Suprapubic skin (tissue), 4 donors: ENCODE measurements around the gene ECE2. TPM values are rescaled to one million over a fixed set of nuclear protein-coding genes. Genes with fewer than 3 reads are reported as not detected.

Experiments used
- DNase-seq, 2 donors: peaks; one replicate each; pipeline ENCODE4 v3.0.0-alpha.2; 2019; ENCODE audit warnings: low spot score in 2 of 2
- H3K27ac ChIP-seq: fragments of 200-600 bp; sonication (generic); one replicate; pipeline ENCODE4 v1.5.1; 2019
- H3K27me3 ChIP-seq: fragments of 200-600 bp; sonication (generic); one replicate; pipeline ENCODE4 v1.5.1; 2019
- H3K36me3 ChIP-seq: fragments of 200-600 bp; sonication (generic); one replicate; pipeline ENCODE4 v1.5.1; 2019
- H3K4me1 ChIP-seq: fragments of 200-600 bp; sonication (generic); one replicate; pipeline ENCODE4 v1.5.1; 2019
- H3K4me3 ChIP-seq: fragments of 200-600 bp; sonication (generic); one replicate; pipeline ENCODE4 v1.5.1; 2019; ENCODE audit warnings: mild to moderate bottlenecking
- H3K9me3 ChIP-seq: fragments of 200-600 bp; sonication (generic); one replicate; pipeline ENCODE4 v1.5.1; 2019
- CTCF ChIP-seq, 2 donors: fragments of 200-600 bp in 1 of 2; fragments of 450-650 bp in 1 of 2; sonication (generic) in 1 of 2; IDR thresholded peaks; one replicate each; pipeline ENCODE4 v1.5.1; 2016 to 2019; ENCODE audit warnings: antibody characterized with exemption in 2 of 2, mild to moderate bottlenecking in 1 of 2, moderate library complexity in 1 of 2
- EP300 ChIP-seq: sonication (generic); formaldehyde crosslinking; IDR thresholded peaks from one replicate; pipeline ENCODE4 v1.6.1; 2017; ENCODE audit warnings: antibody characterized with exemption
- POLR2A ChIP-seq, 2 donors: fragments of 450-650 bp; IDR thresholded peaks; one replicate each; pipeline ENCODE4 v1.6.1; 2017; ENCODE audit warnings: antibody characterized with exemption in 2 of 2, mild to moderate bottlenecking in 2 of 2, moderate library complexity in 2 of 2
- POLR2AphosphoS5 ChIP-seq, 3 donors: sonication (generic); formaldehyde crosslinking; IDR thresholded peaks; one replicate each; pipeline ENCODE4 v1.6.1; 2017; ENCODE audit warnings: antibody characterized with exemption in 3 of 3
- WGBS: methylation state at CpG from one replicate; pipeline ENCODE4 v1.1.5; 2018; 5-methylcytosine and 5-hydroxymethylcytosine counted together
- total RNA-seq, 4 donors: library from RNA; depleted of rRNA; stranded (reverse); fragments of >200 nt; gene quantifications; one replicate each; pipeline ENCODE4 v1.1.0, GENCODE V29; 2016

The ECE2 gene
- total RNA-seq, 4 donors from 2014 or later: not detected

DNA sequence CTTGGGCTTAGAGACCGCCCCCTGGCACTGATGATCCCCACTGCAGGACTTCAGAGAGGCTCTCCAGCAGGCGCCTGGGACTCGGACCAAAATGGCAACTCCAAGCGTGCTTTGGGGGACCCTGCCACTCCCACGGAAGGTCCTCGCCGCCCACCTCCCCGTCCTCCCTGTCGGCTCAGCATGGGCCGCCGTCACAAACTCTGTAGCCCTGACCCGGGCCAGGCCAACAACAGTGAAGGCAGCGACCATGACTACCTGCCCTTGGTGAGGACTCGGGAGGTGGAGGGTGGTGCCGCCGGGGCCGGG, 34.7 kb upstream of the ECE2 start:
- no peak for TF ChIP-seq EP300
- no peak for TF ChIP-seq POLR2AphosphoS5 (IDR thresholded peaks at IDR 0.05)
- no peak for TF ChIP-seq CTCF (IDR thresholded peaks at IDR 0.05)
- TF ChIP-seq POLR2A (IDR thresholded peaks at IDR 0.05): no peak
- H3K36me3 ChIP-seq: peaks cover 38% of the 10 kb centered on the region
- no peak overlapping the region for H3K27ac ChIP-seq
- 36% methylated on average over 14 of the region's 17 CpGs for WGBS
- no peaks in the 10 kb centered on the region for H3K9me3 ChIP-seq
- H3K4me3 ChIP-seq: no peak overlapping the region
- H3K27me3 ChIP-seq: no peaks in the 10 kb centered on the region
- DNase-seq: no peak
- H3K4me1 ChIP-seq: peaks cover 8% of the 10 kb centered on the region

DNA sequence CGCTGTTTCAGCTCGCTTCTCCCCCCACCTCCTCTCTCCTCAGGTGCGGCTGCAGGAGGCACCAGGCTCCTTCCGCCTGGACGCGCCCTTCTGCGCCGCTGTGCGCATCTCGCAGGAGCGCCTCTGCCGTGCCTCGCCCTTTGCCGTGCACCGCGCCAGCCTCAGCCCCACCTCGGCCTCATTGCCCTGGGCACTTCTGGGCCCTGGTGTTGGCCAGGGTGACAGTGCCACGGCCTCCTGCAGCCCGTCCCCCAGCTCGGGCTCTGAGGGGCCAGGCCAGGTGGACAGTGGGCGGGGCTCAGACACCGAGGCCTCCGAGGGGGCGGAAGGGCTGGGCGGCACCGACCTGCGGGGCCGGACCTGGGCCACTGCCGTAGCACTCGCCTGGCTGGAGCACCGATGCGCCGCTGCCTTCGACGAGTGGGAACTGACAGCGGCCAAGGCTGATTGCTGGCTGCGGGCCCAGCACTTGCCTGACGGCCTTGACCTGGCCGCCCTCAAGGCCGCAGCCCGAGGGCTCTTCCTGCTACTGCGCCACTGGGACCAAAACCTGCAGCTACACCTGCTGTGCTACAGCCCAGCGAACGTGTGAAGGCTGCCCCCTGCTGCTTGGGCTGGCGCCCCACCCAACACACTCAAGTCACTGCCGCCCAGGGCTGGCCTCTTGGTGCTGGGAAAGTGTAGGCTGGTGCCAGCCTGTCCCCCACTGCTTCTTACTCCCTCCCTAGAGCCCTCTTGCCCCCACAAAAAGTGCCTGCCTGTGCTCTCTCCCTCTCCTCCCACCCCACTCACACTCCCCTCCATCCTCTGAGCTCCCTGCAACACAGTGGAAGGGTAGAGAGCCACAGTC, 34.1 kb upstream of the ECE2 start:
- DNase-seq: no peak
- TF ChIP-seq EP300: no peak
- TF ChIP-seq POLR2A (IDR thresholded peaks at IDR 0.05): no peak
- peak in 1 of 2 donors; percentile 35 for TF ChIP-seq CTCF (IDR thresholded peaks at IDR 0.05)
- Histone ChIP-seq H3K36me3 (peaks cover 38% of the 10 kb centered on the region), H3K27ac (no peak overlapping the region), H3K4me3 (peak overlapping the region; percentile 22), H3K4me1 (peaks cover 8% of the 10 kb centered on the region), H3K27me3 (no peaks in the 10 kb centered on the region), H3K9me3 (no peaks in the 10 kb centered on the region)
- 37% methylated on average over 13 of the region's 46 CpGs for WGBS

GRCh38 chr3:184242297-184242685, 33.5 kb upstream of the ECE2 start:
- TF ChIP-seq CTCF (IDR thresholded peaks at IDR 0.05): no peak
- no peak for TF ChIP-seq POLR2AphosphoS5 (IDR thresholded peaks at IDR 0.05)
- no peak for TF ChIP-seq EP300
- no peak for TF ChIP-seq POLR2A (IDR thresholded peaks at IDR 0.05)
- 80% methylated on average over 4 of the region's 5 CpGs for WGBS
- Histone ChIP-seq H3K27me3 (no peaks in the 10 kb centered on the region), H3K27ac (no peak overlapping the region), H3K4me3 (no peak overlapping the region), H3K36me3 (peaks cover 38% of the 10 kb centered on the region), H3K4me1 (peaks cover 9% of the 10 kb centered on the region), H3K9me3 (no peaks in the 10 kb centered on the region)
- DNase-seq: no peak

- Histone ChIP-seq H3K4me1 (peaks cover 21% of the 10 kb centered on the region), H3K9me3 (no peaks in the 10 kb centered on the region), H3K36me3 (peaks cover 20% of the 10 kb centered on the region), H3K27me3 (no peaks in the 10 kb centered on the region), H3K4me3 (peak within 1 kb of the TSS; percentile 74), H3K27ac (peak within 1 kb of the TSS; percentile 87)
- 0% methylated on average over 27 of the region's 49 CpGs for WGBS
- no peak for TF ChIP-seq CTCF (IDR thresholded peaks at IDR 0.05)
- TF ChIP-seq POLR2A (IDR thresholded peaks at IDR 0.05): no peak
- peak in 2 of 3 donors; percentile 53 to 95 for TF ChIP-seq POLR2AphosphoS5 (IDR thresholded peaks at IDR 0.05)
- TF ChIP-seq EP300: no peak
- peak; percentile 88 to 94 for DNase-seq
These were observed 27.1 kb upstream of the ECE2 start, which contains the start of gene ALG3 for GRCh38 chr3:184248454-184249411. Gene ALG3 (minus strand): TSS chr3:184248962. CDS start chr3:184248940, 22 bp downstream.
